Upper lobe of left lung (tissue), 6 donors: ENCODE measurements around the gene PFDN2. TPM values are rescaled to one million over a fixed set of nuclear protein-coding genes. Genes with fewer than 3 reads are reported as not detected.

ENCODE experiments used
- ATAC-seq, 2 donors: fragments of 200-7000 bp; cut with Tn5 transposase; one replicate each; pipeline ENCODE4 v1.9.1; 2022; ENCODE audit warnings: mild to moderate bottlenecking in 2 of 2, moderate library complexity in 2 of 2; ENCODE audit not compliant: low FRiP score in 2 of 2
- DNase-seq, 2 donors: peaks; one replicate each; pipeline ENCODE4 v3.0.0-alpha.2; 2019 to 2020
- H3K27ac ChIP-seq, 4 donors: fragments of 200-600 bp; sonication (generic); one replicate each; pipeline ENCODE4 v1.5.1; 2016 to 2019
- H3K27me3 ChIP-seq, 4 donors: fragments of 200-600 bp; sonication (generic); one replicate each; pipeline ENCODE4 v1.5.1; 2017 to 2019
- H3K36me3 ChIP-seq, 4 donors: fragments of 200-600 bp; sonication (generic); one replicate each; pipeline ENCODE4 v1.5.1; 2016 to 2019
- H3K4me1 ChIP-seq, 4 donors: fragments of 200-600 bp; sonication (generic); one replicate each; pipeline ENCODE4 v1.5.1; 2018 to 2019
- H3K4me3 ChIP-seq, 4 donors: fragments of 200-600 bp; sonication (generic); one replicate each; pipeline ENCODE4 v1.5.1; 2017 to 2019; ENCODE audit warnings: mild to moderate bottlenecking in 2 of 4, moderate library complexity in 1 of 4
- H3K9me3 ChIP-seq, 4 donors: fragments of 200-600 bp; sonication (generic); one replicate each; pipeline ENCODE4 v1.5.1; 2018 to 2019
- EP300 ChIP-seq, 4 donors: sonication (generic); formaldehyde crosslinking; IDR thresholded peaks; one replicate each; pipeline ENCODE4 v1.5.1; 2017; ENCODE audit warnings: antibody characterized with exemption in 4 of 4, control low read depth in 2 of 4
- POLR2A ChIP-seq, 4 donors: fragments of 450-650 bp; IDR thresholded peaks; one replicate each; pipeline ENCODE4 v1.5.1; 2016 to 2017; ENCODE audit warnings: antibody characterized with exemption in 4 of 4, mild to moderate bottlenecking in 2 of 4
- POLR2AphosphoS5 ChIP-seq, 2 donors: sonication (generic); formaldehyde crosslinking; IDR thresholded peaks; one replicate each; pipeline ENCODE4 v1.5.1; 2017; ENCODE audit warnings: antibody characterized with exemption in 2 of 2
- WGBS, 2 donors: methylation state at CpG; one replicate each; pipeline ENCODE4 v1.1.5; 2017 to 2018; 5-methylcytosine and 5-hydroxymethylcytosine counted together
- small RNA-seq, 4 donors: library from RNA; depleted of rRNA; stranded (forward); fragments of <200 nt; gene quantifications; one replicate each; pipeline ENCODE3, GENCODE V24; 2016
- total RNA-seq, 6 donors: library from RNA; depleted of rRNA in 4 of 6; stranded (reverse); fragments of >200 nt in 4 of 6; gene quantifications; one replicate each; pipeline versions ENCODE4 v1.1.0 to v1.2.1, GENCODE V29; 2016 to 2021
- TF ChIP-seq, protein P1 (sequence below), 6 experiments: fragments of 450-650 bp in 4 of 6; fragments of 200-600 bp in 2 of 6; sonication (generic) in 2 of 6; IDR thresholded peaks; one replicate each; pipeline ENCODE4 v1.5.1; 2016 to 2019; ENCODE audit warnings: antibody characterized with exemption in 6 of 6
- donor health status: DM: no; HTN: no; CAD: no; lungs with moderate emphysema.
- donor health status: DM: no; HTN: yes; CAD: no; lungs with severe emphysema.

Gene PFDN2
- total RNA-seq, 6 donors from 2014 or later = 17.8 to 55.9 (median 41.4) TPM

DNA sequence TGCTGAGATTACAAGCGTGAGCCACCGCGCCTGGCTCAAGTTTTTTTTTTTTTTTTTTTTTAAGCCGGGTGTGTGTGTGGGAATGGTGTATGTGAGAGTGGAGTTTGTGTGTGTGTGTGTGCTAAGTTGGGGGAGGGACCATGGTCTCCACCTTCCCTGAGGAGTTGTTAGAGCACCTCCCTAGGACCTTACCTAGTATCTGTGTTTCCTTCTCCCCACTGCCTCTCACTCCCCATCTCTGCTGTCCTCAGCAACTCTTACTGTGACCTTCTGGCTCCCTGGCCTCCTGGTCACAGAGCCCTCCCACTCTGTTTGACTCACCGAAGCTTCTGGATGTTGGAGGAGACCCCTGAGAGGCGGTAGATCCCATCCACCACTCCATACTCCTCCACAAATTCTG, 58.5 kb downstream of the PFDN2 start:
- TF ChIP-seq POLR2A (IDR thresholded peaks at IDR 0.05) (no peak), POLR2AphosphoS5 (IDR thresholded peaks at IDR 0.05) (no peak), EP300 (IDR thresholded peaks at IDR 0.05) (no peak)
- TF ChIP-seq, protein P1, sequence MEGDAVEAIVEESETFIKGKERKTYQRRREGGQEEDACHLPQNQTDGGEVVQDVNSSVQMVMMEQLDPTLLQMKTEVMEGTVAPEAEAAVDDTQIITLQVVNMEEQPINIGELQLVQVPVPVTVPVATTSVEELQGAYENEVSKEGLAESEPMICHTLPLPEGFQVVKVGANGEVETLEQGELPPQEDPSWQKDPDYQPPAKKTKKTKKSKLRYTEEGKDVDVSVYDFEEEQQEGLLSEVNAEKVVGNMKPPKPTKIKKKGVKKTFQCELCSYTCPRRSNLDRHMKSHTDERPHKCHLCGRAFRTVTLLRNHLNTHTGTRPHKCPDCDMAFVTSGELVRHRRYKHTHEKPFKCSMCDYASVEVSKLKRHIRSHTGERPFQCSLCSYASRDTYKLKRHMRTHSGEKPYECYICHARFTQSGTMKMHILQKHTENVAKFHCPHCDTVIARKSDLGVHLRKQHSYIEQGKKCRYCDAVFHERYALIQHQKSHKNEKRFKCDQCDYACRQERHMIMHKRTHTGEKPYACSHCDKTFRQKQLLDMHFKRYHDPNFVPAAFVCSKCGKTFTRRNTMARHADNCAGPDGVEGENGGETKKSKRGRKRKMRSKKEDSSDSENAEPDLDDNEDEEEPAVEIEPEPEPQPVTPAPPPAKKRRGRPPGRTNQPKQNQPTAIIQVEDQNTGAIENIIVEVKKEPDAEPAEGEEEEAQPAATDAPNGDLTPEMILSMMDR (IDR thresholded peaks at IDR 0.05) = no peak
- WGBS, 2 donors = 76 to 82% methylated on average over 6 of the region's 6 CpGs
- no peak overlapping the region for H3K27ac ChIP-seq
- ATAC-seq (no peak), DNase-seq (no peak)
- H3K4me3 ChIP-seq = no peak overlapping the region
- no peaks in the 10 kb centered on the region for H3K9me3 ChIP-seq
- H3K4me1 ChIP-seq = no peaks in the 10 kb centered on the region
- H3K36me3 ChIP-seq = peaks cover 0 to 11% (median 2%) of the 10 kb centered on the region in 4 donors
- H3K27me3 ChIP-seq = no peaks in the 10 kb centered on the region

DNA sequence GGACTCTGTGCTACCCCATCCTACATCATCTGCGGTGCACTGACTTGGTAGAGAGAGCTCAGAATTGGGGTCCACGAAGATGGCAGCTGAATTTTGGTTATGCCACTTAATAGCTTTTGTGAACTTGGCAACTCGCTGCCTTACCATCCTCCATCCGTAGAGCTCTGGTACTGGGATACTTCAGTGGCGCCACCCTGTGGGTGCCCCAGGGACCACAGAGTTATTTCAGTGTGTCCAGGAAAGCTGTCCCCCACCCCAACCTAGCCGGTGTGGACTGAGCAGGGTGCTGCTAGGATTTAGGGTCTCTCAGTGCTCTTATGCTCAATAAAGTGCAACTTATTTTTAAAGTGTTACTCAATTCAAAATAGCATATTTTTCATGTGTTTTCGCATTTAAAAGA, 63.0 kb downstream of the PFDN2 start:
- TF ChIP-seq, protein P1 (IDR thresholded peaks at IDR 0.05) = peak in 2 of 6 experiments; percentile 8 to 16
- TF ChIP-seq POLR2A (IDR thresholded peaks at IDR 0.05) = no peak
- no peak for TF ChIP-seq POLR2AphosphoS5 (IDR thresholded peaks at IDR 0.05)
- TF ChIP-seq EP300 (IDR thresholded peaks at IDR 0.05) = no peak
- H3K27ac ChIP-seq = no peak overlapping the region
- ATAC-seq (no peak), DNase-seq (no peak)
- no peaks in the 10 kb centered on the region for H3K4me1 ChIP-seq
- peaks cover 0 to 36% (median 14%) of the 10 kb centered on the region in 4 donors for H3K36me3 ChIP-seq
- WGBS, 2 donors = 82 to 94% methylated on average over 5 to 7 of the region's 7 CpGs
- H3K9me3 ChIP-seq = no peaks in the 10 kb centered on the region
- no peak overlapping the region for H3K4me3 ChIP-seq
- H3K27me3 ChIP-seq = no peaks in the 10 kb centered on the region

DNA sequence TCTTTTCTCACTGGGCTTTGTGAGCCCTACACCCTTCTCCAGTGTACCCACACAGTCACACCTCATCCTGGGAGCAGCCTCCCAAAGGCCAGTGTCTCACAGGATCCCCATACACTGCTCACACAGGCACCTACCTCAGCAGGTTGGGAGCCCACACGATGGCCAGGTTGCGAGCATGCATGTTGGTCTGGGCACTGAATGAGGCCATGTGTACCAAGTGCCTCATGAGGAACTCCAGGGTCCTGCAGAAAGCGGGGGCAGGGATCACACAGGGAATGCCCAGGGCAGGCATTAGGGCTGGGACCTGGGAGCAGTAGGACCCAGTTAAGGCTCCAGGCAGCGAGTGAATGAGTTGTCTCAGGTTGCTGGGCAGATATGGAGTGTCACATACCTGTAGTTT, 63.6 kb downstream of the PFDN2 start:
- Histone ChIP-seq H3K9me3 (no peaks in the 10 kb centered on the region), H3K4me1 (no peaks in the 10 kb centered on the region), H3K27me3 (no peaks in the 10 kb centered on the region), H3K27ac (no peak overlapping the region), H3K4me3 (no peak overlapping the region), H3K36me3 (peaks cover 0 to 41% (median 16%) of the 10 kb centered on the region in 4 donors)
- no peak for DNase-seq
- WGBS, 2 donors = 86 to 100% methylated on average over 1 to 4 of the region's 4 CpGs
- no peak for TF ChIP-seq EP300 (IDR thresholded peaks at IDR 0.05)
- TF ChIP-seq, protein P1 (IDR thresholded peaks at IDR 0.05) = no peak
- TF ChIP-seq POLR2A (IDR thresholded peaks at IDR 0.05) = no peak
- TF ChIP-seq POLR2AphosphoS5 (IDR thresholded peaks at IDR 0.05) = no peak
- ATAC-seq = no peak

DNA sequence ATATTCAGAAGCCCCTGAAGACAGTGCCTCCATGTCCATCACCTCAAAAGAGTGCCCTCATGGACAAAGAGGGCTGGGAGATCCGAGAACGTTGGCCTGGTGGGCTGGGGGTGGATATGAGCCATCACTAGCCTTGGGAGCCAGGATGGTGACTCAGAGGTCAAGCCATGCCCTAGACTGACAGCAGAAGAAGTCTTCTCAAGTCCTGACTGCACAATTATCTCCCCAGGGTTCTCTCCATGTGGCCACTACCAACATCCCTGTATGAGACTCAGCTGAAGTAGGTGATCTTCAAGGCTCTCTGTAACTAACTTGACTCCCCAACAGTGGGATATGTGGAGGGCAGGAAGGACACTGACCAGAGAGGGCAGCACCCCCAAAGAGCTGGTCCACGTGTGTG, 64.9 kb downstream of the PFDN2 start:
- Histone ChIP-seq H3K27me3 (no peaks in the 10 kb centered on the region), H3K9me3 (no peaks in the 10 kb centered on the region), H3K36me3 (peaks cover 0 to 44% (median 17%) of the 10 kb centered on the region in 4 donors), H3K27ac (no peak overlapping the region), H3K4me1 (peaks cover 0 to 8% (median 2%) of the 10 kb centered on the region in 4 donors), H3K4me3 (no peak overlapping the region)
- no peak for DNase-seq
- WGBS, 2 donors = 81 to 91% methylated on average over 3 of the region's 3 CpGs
- TF ChIP-seq EP300 (IDR thresholded peaks at IDR 0.05) (no peak), POLR2A (IDR thresholded peaks at IDR 0.05) (no peak), POLR2AphosphoS5 (IDR thresholded peaks at IDR 0.05) (no peak)
- no peak for ATAC-seq

DNA sequence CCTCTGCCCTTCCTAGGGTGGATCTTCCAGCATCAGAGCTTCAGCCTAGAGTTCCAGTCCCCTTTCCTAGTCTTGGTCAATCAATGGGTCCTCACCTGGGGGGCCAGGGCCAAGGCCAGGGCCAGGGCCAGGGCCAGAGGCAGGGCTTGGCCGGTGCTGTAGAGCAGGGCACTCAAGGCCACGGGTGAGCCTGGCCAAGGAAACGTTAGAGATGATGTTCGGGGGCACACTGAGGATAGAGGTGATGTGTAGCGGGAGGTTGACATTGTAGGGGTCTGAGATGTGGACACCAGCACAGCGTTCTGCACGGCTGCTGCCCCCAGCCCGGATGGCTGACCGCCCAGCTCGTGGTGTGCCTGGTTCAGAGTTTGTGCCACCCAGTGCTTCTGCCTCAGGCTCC, 66.6 kb downstream of the PFDN2 start:
- 82 to 91% methylated on average over 4 to 10 of the region's 10 CpGs for WGBS, 2 donors
- H3K36me3 ChIP-seq = peaks cover 0 to 44% (median 17%) of the 10 kb centered on the region in 4 donors
- no peaks in the 10 kb centered on the region for H3K27me3 ChIP-seq
- ATAC-seq (no peak), DNase-seq (no peak)
- peaks cover 0 to 19% (median 8%) of the 10 kb centered on the region in 4 donors for H3K4me1 ChIP-seq
- no peak for TF ChIP-seq POLR2A (IDR thresholded peaks at IDR 0.05)
- no peak for TF ChIP-seq POLR2AphosphoS5 (IDR thresholded peaks at IDR 0.05)
- TF ChIP-seq, protein P1 (IDR thresholded peaks at IDR 0.05) = no peak
- TF ChIP-seq EP300 (IDR thresholded peaks at IDR 0.05) = no peak
- no peak overlapping the region for H3K4me3 ChIP-seq
- no peaks in the 10 kb centered on the region for H3K9me3 ChIP-seq
- H3K27ac ChIP-seq = no peak overlapping the region

Small RNAs within 50 kb of the gene (small RNA-seq; reads per million reads assigned to genes)
- gene RF01225 = 0 reads per million in 4 donors

Other genes starting within 250 kb of the PFDN2 start
- 10 to 100 TPM in 1 of 6 donors, 1 to 10 TPM in 4, not detected in 1; 1.2 to 28.8 (median 2.2) TPM for gene ITLN1, start 232.9 kb downstream of the PFDN2 start, total RNA-seq
- gene ITLN2, start 163.2 kb downstream of the PFDN2 start, total RNA-seq = 10 to 100 TPM; 21.4 to 63.8 (median 38.8) TPM
- 100 to 1,000 TPM in 5 of 6 donors, 10 to 100 TPM in 1; 99.0 to 209 (median 172) TPM for gene F11R, start 96.9 kb downstream of the PFDN2 start, total RNA-seq
- 100 to 1,000 TPM in 4 of 6 donors, 10 to 100 TPM in 2; 56.2 to 170 (median 113) TPM for gene TSTD1, start 79.1 kb downstream of the PFDN2 start, total RNA-seq
- gene USF1, start 72.1 kb downstream of the PFDN2 start, total RNA-seq = 100 to 1,000 TPM in 1 of 6 donors, 10 to 100 TPM in 5; 78.2 to 151 (median 84.2) TPM
- 10 to 100 TPM; 26.8 to 69.9 (median 51.2) TPM for gene ARHGAP30, start 48.1 kb downstream of the PFDN2 start, total RNA-seq
- 10 to 100 TPM in 4 of 6 donors, 1 to 10 TPM in 2; 5.2 to 19.9 (median 12.1) TPM for gene NECTIN4, start 28.5 kb downstream of the PFDN2 start, total RNA-seq
- 10 to 100 TPM in 1 of 6 donors, 1 to 10 TPM in 4, not detected in 1; 6.5 to 12.3 (median 7.4) TPM for gene KLHDC9, start 19.7 kb downstream of the PFDN2 start, total RNA-seq
- gene NIT1, start 68 bp upstream of the PFDN2 start, total RNA-seq = 10 to 100 TPM; 21.2 to 62.9 (median 40.7) TPM
- 10 to 100 TPM; 26.7 to 45.1 (median 35.1) TPM for gene DEDD, start 14.6 kb upstream of the PFDN2 start, total RNA-seq
- gene UFC1, start 35.9 kb upstream of the PFDN2 start, total RNA-seq = 10 to 100 TPM; 32.5 to 95.6 (median 75.6) TPM
- 10 to 100 TPM; 14.1 to 48.2 (median 21.8) TPM for gene USP21, start 41.5 kb upstream of the PFDN2 start, total RNA-seq
- 10 to 100 TPM; 19.5 to 48.2 (median 26.6) TPM for gene PPOX, start 48.4 kb upstream of the PFDN2 start, total RNA-seq
- 10 to 100 TPM; 12.3 to 37.1 (median 27.2) TPM for gene B4GALT3, start 59.5 kb upstream of the PFDN2 start, total RNA-seq
- 10 to 100 TPM in 1 of 6 donors, 1 to 10 TPM in 4, under 1 TPM in 1; 0.91 to 18.6 (median 3.0) TPM for gene ADAMTS4, start 81.0 kb upstream of the PFDN2 start, total RNA-seq
- gene NDUFS2, start 84.3 kb upstream of the PFDN2 start, total RNA-seq = 100 to 1,000 TPM in 2 of 6 donors, 10 to 100 TPM in 4; 65.7 to 194 (median 84.4) TPM
- gene FCER1G, start 97.3 kb upstream of the PFDN2 start, total RNA-seq = 100 to 1,000 TPM in 5 of 6 donors, 10 to 100 TPM in 1; 75.4 to 233 (median 176) TPM
- gene APOA2, start 105.6 kb upstream of the PFDN2 start, total RNA-seq = 1 to 10 TPM in 2 of 6 donors, not detected in 4; 2.5 to 3.7 TPM
- gene TOMM40L, start 108.0 kb upstream of the PFDN2 start, total RNA-seq = 10 to 100 TPM in 3 of 6 donors, 1 to 10 TPM in 3; 3.1 to 14.4 (median 9.9) TPM
- gene NR1I3, start 120.2 kb upstream of the PFDN2 start, total RNA-seq = not detected
- gene PCP4L1, start 140.7 kb upstream of the PFDN2 start, total RNA-seq = 1 to 10 TPM; 1.0 to 8.1 (median 5.0) TPM
- gene MPZ, start 191.9 kb upstream of the PFDN2 start, total RNA-seq = 1 to 10 TPM; 1.5 to 6.9 (median 4.0) TPM
- gene SDHC, start 196.3 kb upstream of the PFDN2 start, total RNA-seq = 100 to 1,000 TPM in 2 of 6 donors, 10 to 100 TPM in 4; 17.7 to 159 (median 66.7) TPM
- gene CFAP126, start 249.8 kb upstream of the PFDN2 start, total RNA-seq = 1 to 10 TPM in 4 of 6 donors, under 1 TPM in 1, not detected in 1; 0.37 to 9.5 (median 4.0) TPM